K562 (cell line): Measurements from ENCODE around the gene DAPK1. TPM values are rescaled to one million over a fixed set of nuclear protein-coding genes. Genes with fewer than 3 reads are reported as not detected.

ENCODE experiments used
- ATAC-seq: fragments of 200-7000 bp; cut with Tn5 transposase; 3 replicates; pipeline ENCODE4 v1.9.1; 2020; ENCODE audit warnings: moderate library complexity
- BruUV-seq: library from RNA; stranded (reverse); fragments of 400-500 nt; replicated peaks from 2 replicates; lab custom pipeline; 2021; lab: Mats Ljungman, UMichigan
- CTCF ChIA-PET: fragments of 300-600 bp; formaldehyde crosslinking; extraction: SDS; loops from one replicate; lab custom pipeline; 2021; ENCODE audit warnings: low intra/inter-chr PET ratio; lab: Yijun Ruan, JAX
- POLR2A ChIA-PET: fragments of 300-600, 350-650 bp; sonication (Branson Sonifier 250); formaldehyde crosslinking; extraction: SDS; loops from one replicate; lab custom pipeline; 2021; ENCODE audit warnings: antibody characterized with exemption, inconsistent platforms; lab: Yijun Ruan, JAX
- DNase-seq, 4 experiments: peaks; one replicate each; pipeline versions ENCODE4 v3.0.0 to v3.0.0-alpha.2; 2011 to 2018; ENCODE audit warnings: low spot score in 3 of 4, mixed read lengths in 3 of 4; ENCODE audit errors: extremely low read depth in 1 of 4
- FAIRE-seq: peaks from 2 replicates; lab custom pipeline; 2011; peaks lifted over from hg19 to GRCh38; lab: Jason Lieb, UNC
- H2AFZ ChIP-seq: 2 replicates; pipeline ENCODE4 v1.6.0; 2011; ENCODE audit warnings: low read depth, low read length, control low read depth, inconsistent platforms
- H3K27ac ChIP-seq: fragments of 200-600 bp; 3 replicates; pipeline ENCODE4 v1.8.0; 2011; ENCODE audit warnings: low read depth, mild to moderate bottlenecking, control low read depth, inconsistent platforms, low read length, moderate library complexity, mixed read lengths; ENCODE audit errors: extremely low read depth
- H3K27me3 ChIP-seq, 2 experiments: fragments of 300-600 bp in 1 of 2; 2 replicates in 1 of 2; 3 replicates in 1 of 2; pipeline versions ENCODE4 v1.6.0 to v1.8.0; 2011; ENCODE audit warnings: inconsistent platforms in 2 of 2, low read length in 2 of 2, mild to moderate bottlenecking in 1 of 2, mixed read lengths in 1 of 2, moderate library complexity in 1 of 2; ENCODE audit not compliant: control insufficient read depth in 2 of 2, insufficient read depth in 2 of 2
- H3K36me3 ChIP-seq: fragments of 300-600 bp; 3 replicates; pipeline ENCODE4 v1.8.0; 2011; ENCODE audit warnings: mild to moderate bottlenecking, low read length, inconsistent platforms; ENCODE audit not compliant: control insufficient read depth, insufficient read depth
- H3K4me1 ChIP-seq, 2 experiments: fragments of 200-600 bp in 1 of 2; replicated peaks in 1 of 2; 2 replicates in 1 of 2; 3 replicates in 1 of 2; pipeline versions ENCODE4 v1.5.1 to v1.8.0; 2011; ENCODE audit warnings: inconsistent platforms in 2 of 2, low read length in 2 of 2, mild to moderate bottlenecking in 1 of 2, mixed read lengths in 1 of 2, moderate library complexity in 1 of 2; ENCODE audit not compliant: control insufficient read depth in 2 of 2, insufficient read depth in 2 of 2
- H3K4me2 ChIP-seq: 2 replicates; pipeline ENCODE4 v1.6.1; 2011; ENCODE audit warnings: low read length, control low read depth, inconsistent platforms, mixed read lengths; ENCODE audit not compliant: insufficient read depth
- H3K4me3 ChIP-seq: fragments of 200-600 bp; sonication (generic), shearing (Covaris generic); 2 replicates; pipeline ENCODE4 v1.5.1; 2016; ENCODE audit warnings: control low read depth, inconsistent platforms
- H3K79me2 ChIP-seq: fragments of 200-600 bp; 3 replicates; pipeline ENCODE4 v1.8.0; 2011; ENCODE audit warnings: low read length, inconsistent platforms; ENCODE audit not compliant: control insufficient read depth, insufficient read depth
- H3K9ac ChIP-seq, 2 experiments: 2 replicates each; pipeline versions ENCODE4 v1.6.0 to v1.6.1; 2011; ENCODE audit warnings: low read depth in 2 of 2, low read length in 2 of 2, control low read depth in 1 of 2, inconsistent platforms in 1 of 2, mild to moderate bottlenecking in 1 of 2, mixed read lengths in 1 of 2; ENCODE audit not compliant: insufficient read depth in 1 of 2
- H3K9me1 ChIP-seq: one replicate; pipeline ENCODE4 v1.6.0; 2011; ENCODE audit warnings: inconsistent platforms, mild to moderate bottlenecking, low read length, moderate library complexity; ENCODE audit not compliant: control insufficient read depth, insufficient read depth
- H3K9me3 ChIP-seq: replicated peaks from 2 replicates; pipeline ENCODE4 v1.5.1; 2011; ENCODE audit warnings: low read depth, low read length, inconsistent platforms; ENCODE audit not compliant: control insufficient read depth, insufficient read depth
- H4K20me1 ChIP-seq: replicated peaks from 2 replicates; pipeline ENCODE4 v1.6.1; 2011; ENCODE audit warnings: low read length, inconsistent platforms, mixed read lengths; ENCODE audit not compliant: control insufficient read depth, insufficient read depth
- CLOCK ChIP-seq: fragments of 250-450 bp; sonication (Bioruptor Pico); IDR thresholded peaks from 2 replicates; pipeline ENCODE4 v1.4.0; 2020; ENCODE audit warnings: mild to moderate bottlenecking, moderate library complexity, borderline replicate concordance
- EHMT2 ChIP-seq: fragments of 450-650 bp; IDR thresholded peaks from 2 replicates; pipeline ENCODE4 v1.6.1; 2018; ENCODE audit warnings: antibody characterized with exemption
- JUND ChIP-seq, 2 experiments: IDR thresholded peaks; 2 replicates in 1 of 2; 3 replicates in 1 of 2; pipeline ENCODE4 v1.6.1; 2011; ENCODE audit warnings: borderline replicate concordance in 2 of 2, low read depth in 2 of 2, low read length in 2 of 2, improper control_type of control experiment in 1 of 2, missing biosample characterization in 1 of 2, missing genetic modification characterization in 1 of 2, missing genetic modification reagents in 1 of 2
- MBD1 ChIP-seq: fragments of 250-450 bp; sonication (Bioruptor Pico); IDR thresholded peaks from 2 replicates; pipeline ENCODE4 v1.8.0; 2022; ENCODE audit warnings: inconsistent platforms
- MCM2 ChIP-seq: fragments of 450-650 bp; IDR thresholded peaks from 2 replicates; pipeline ENCODE4 v1.6.1; 2017; ENCODE audit warnings: low read depth, mild to moderate bottlenecking
- TAF7 ChIP-seq: fragments of 450-650 bp; IDR thresholded peaks from 2 replicates; pipeline ENCODE4 v1.6.1; 2016; ENCODE audit warnings: missing genetic modification characterization, missing compliant biosample characterization
- ZBTB43 ChIP-seq: sonication (generic); formaldehyde crosslinking; IDR thresholded peaks from 2 replicates; pipeline ENCODE4 v1.8.0; 2023; ENCODE audit warnings: mild to moderate bottlenecking, missing genetic modification reagents
- ZBTB49 ChIP-seq: sonication (generic); formaldehyde crosslinking; IDR thresholded peaks from 2 replicates; pipeline ENCODE4 v1.8.0; 2022; ENCODE audit warnings: missing genetic modification reagents, mild to moderate bottlenecking, borderline replicate concordance
- ZNF224 ChIP-seq: sonication (generic); formaldehyde crosslinking; IDR thresholded peaks from 2 replicates; pipeline ENCODE4 v1.8.0; 2022; ENCODE audit warnings: mild to moderate bottlenecking, missing genetic modification reagents
- ZNF740 ChIP-seq, 3 experiments: fragments of 200-800 bp in 1 of 3; sonication (Bioruptor generic) in 1 of 3; sonication (generic) in 1 of 3; formaldehyde crosslinking in 1 of 3; IDR thresholded peaks; 2 replicates each; pipeline versions ENCODE4 v1.6.1 to v1.8.0; 2016 to 2022; ENCODE audit warnings: mild to moderate bottlenecking in 2 of 3, missing compliant biosample characterization in 2 of 3, missing genetic modification characterization in 2 of 3, missing genetic modification reagents in 1 of 3
- WGBS: fragments of 100-300 bp; shearing (Covaris generic); methylation state at CpG from one replicate; pipeline ENCODE4 v1.1.6; 2016; ENCODE audit warnings: low coverage, mixed read lengths; ENCODE audit not compliant: insufficient coverage; ENCODE audit errors: missing lambda C conversion rate; 5-methylcytosine and 5-hydroxymethylcytosine counted together
- in situ Hi-C: fragments of 300-500 bp; cut with MboI; formaldehyde crosslinking; loops from 4 replicates; pipeline ENCODE4 v1.15.0; 2018; ENCODE audit warnings: inconsistent platforms, mixed read lengths
- intact Hi-C: fragments of 100-400 bp; cut with micrococcal nuclease; formaldehyde crosslinking; loops from 2 replicates; pipeline ENCODE4 v1.14.2; 2022
- polyA plus RNA-seq, 8 experiments: library from polyadenylated mRNA; depleted of rRNA in 4 of 8; stranded (reverse) in 5 of 8; unstranded in 3 of 8; fragments of >200 nt; fragmentation: Nextera tagmentation in 2 of 8; fragmentation: Illumina TruSeq in 1 of 8; extraction: Ambion mirVana in 2 of 8; extraction: Trizol in 1 of 8; gene quantifications; 2 replicates each; pipeline versions ENCODE4 v1.2.1 to v1.2.3, GENCODE V29; 2011 to 2014; ENCODE audit warnings: inconsistent platforms in 1 of 8, missing spikeins in 1 of 8
- total RNA-seq, 7 experiments: library from RNA; depleted of rRNA in 6 of 7; stranded (reverse); fragments of >200 nt in 6 of 7; fragmentation: Illumina TruSeq in 2 of 7; extraction: Trizol in 2 of 7; gene quantifications; 2 replicates each; pipeline versions ENCODE4 v1.2.1 to v1.2.3, GENCODE V29; 2011 to 2021; ENCODE audit warnings: low replicate concordance in 1 of 7

The DAPK1 gene
- total and polyA plus RNA-seq, 9 of the 15 experiments (the other 6 are each of a cell fraction or from before 2014, with no cell fraction given): 1.7 to 26.4 (median 15.8) TPM

- CTCF ChIA-PET: no interaction called here
- Histone ChIP-seq H3K4me1 (peaks cover 0 to 32% of the 10 kb centered on the region in 2 experiments; a peak in 4 of 5 replicates), H3K9me3 (no peaks in the 10 kb centered on the region), H3K9ac (no peak overlapping the region), H3K4me3 (no peak overlapping the region), H4K20me1 (peaks cover 18% of the 10 kb centered on the region; the same call in 1 of the 2 replicates), H3K79me2 (peaks cover 15% of the 10 kb centered on the region), H3K27me3 (no peaks in the 10 kb centered on the region), H3K27ac (no peak overlapping the region), H2AFZ (no peak overlapping the region), H3K9me1 (no peaks in the 10 kb centered on the region), H3K36me3 (no peaks in the 10 kb centered on the region), H3K4me2 (no peak overlapping the region)
- POLR2A ChIA-PET: interaction anchor here (1.5 to 1.9 kb wide), 2 partner anchors 11 to 13 kb away, joined by 3 to 8 read pairs; no protein-coding TSS in a partner anchor
- 78% methylated on average over 2 of the region's 2 CpGs for WGBS
- in situ Hi-C loops (no loop called here), intact Hi-C loops (no loop called here)
- ATAC-seq (no peak), FAIRE-seq (no peak), DNase-seq (no peak)
- no TSS peak for BruUV-seq
- no peak for TF ChIP-seq CLOCK (CRISPR knock-in tag)
- no peak for TF ChIP-seq ZBTB49
- no peak for TF ChIP-seq ZNF224
- no peak for TF ChIP-seq TAF7 (tag)
- no peak for TF ChIP-seq EHMT2
- no peak for TF ChIP-seq ZNF740 (CRISPR knock-in tag; IDR thresholded peaks at IDR 0.05)
- no peak for TF ChIP-seq ZNF740 (tag; IDR thresholded peaks at IDR 0.05)
- no peak for TF ChIP-seq ZBTB43 (CRISPR knock-in tag)
- TF ChIP-seq MCM2: no peak
- no peak for TF ChIP-seq JUND (IDR thresholded peaks at IDR 0.05; ENCODE audit: borderline replicate concordance, low read depth, low read length)
- TF ChIP-seq JUND (tag; IDR thresholded peaks at IDR 0.05; ENCODE audit: borderline replicate concordance, low read depth, low read length): no peak
- no peak for TF ChIP-seq MBD1
Measured at GRCh38 chr9:87579781-87580541, 82.3 kb downstream of the DAPK1 start.
